Astrocyte (in vitro differentiated cells and primary cell): Measurements from ENCODE around the gene NEBL. TPM values are rescaled to one million over a fixed set of nuclear protein-coding genes. Genes with fewer than 3 reads are reported as not detected.

Experiments used
- DNase-seq: peaks from one replicate; pipeline ENCODE4 v3.0.0-alpha.2; 2010; ENCODE audit warnings: low read depth
- FAIRE-seq: peaks from 2 replicates; lab custom pipeline; 2011; peaks lifted over from hg19 to GRCh38; lab: Jason Lieb, UNC
- H2AFZ ChIP-seq: 2 replicates; pipeline ENCODE4 v1.6.0; 2012; ENCODE audit warnings: low read depth, low read length, inconsistent platforms
- H3K27ac ChIP-seq: 2 replicates; pipeline ENCODE4 v1.5.1; 2011; ENCODE audit warnings: low read depth, low read length, inconsistent platforms
- H3K27me3 ChIP-seq: 2 replicates; pipeline ENCODE4 v1.6.0; 2011; ENCODE audit warnings: low read length, inconsistent platforms; ENCODE audit not compliant: insufficient read depth
- H3K36me3 ChIP-seq: 2 replicates; pipeline ENCODE4 v1.5.1; 2011; ENCODE audit warnings: low read length, inconsistent platforms; ENCODE audit not compliant: insufficient read depth
- H3K4me1 ChIP-seq: 2 replicates; pipeline ENCODE4 v1.5.1; 2011; ENCODE audit warnings: low read length, inconsistent platforms; ENCODE audit not compliant: insufficient read depth
- H3K4me2 ChIP-seq: 2 replicates; pipeline ENCODE4 v1.6.0; 2012; ENCODE audit warnings: low read length, inconsistent platforms
- H3K4me3 ChIP-seq: 2 replicates; pipeline ENCODE4 v1.5.1; 2011; ENCODE audit warnings: low read depth, mild to moderate bottlenecking, low read length, inconsistent platforms; ENCODE audit not compliant: insufficient read depth
- H3K79me2 ChIP-seq: 2 replicates; pipeline ENCODE4 v1.6.0; 2012; ENCODE audit warnings: mild to moderate bottlenecking, low read length, inconsistent platforms; ENCODE audit not compliant: insufficient read depth
- H3K9ac ChIP-seq: 2 replicates; pipeline ENCODE4 v1.6.0; 2012; ENCODE audit warnings: mild to moderate bottlenecking, low read length, inconsistent platforms
- H3K9me3 ChIP-seq: 2 replicates; pipeline ENCODE4 v1.5.1; 2012; ENCODE audit warnings: low read depth, mild to moderate bottlenecking, low read length, inconsistent platforms; ENCODE audit not compliant: insufficient read depth
- H4K20me1 ChIP-seq: 2 replicates; pipeline ENCODE4 v1.6.0; 2012; ENCODE audit warnings: low read length, inconsistent platforms; ENCODE audit not compliant: insufficient read depth
- H3K27ac Mint-ChIP-seq: one replicate; pipeline ENCODE4 v1.8.0; 2021; ENCODE audit warnings: mild to moderate bottlenecking, mixed read lengths; ENCODE audit not compliant: unreplicated experiment
- H3K27me3 Mint-ChIP-seq: one replicate; pipeline ENCODE4 v1.8.0; 2021; ENCODE audit warnings: low read depth, mixed read lengths; ENCODE audit not compliant: unreplicated experiment
- H3K36me3 Mint-ChIP-seq: one replicate; pipeline ENCODE4 v1.8.0; 2021; ENCODE audit warnings: low read depth, mixed read lengths; ENCODE audit not compliant: unreplicated experiment
- H3K4me1 Mint-ChIP-seq: one replicate; pipeline ENCODE4 v1.8.0; 2021; ENCODE audit warnings: low read depth, mixed read lengths; ENCODE audit not compliant: unreplicated experiment
- H3K4me3 Mint-ChIP-seq: one replicate; pipeline ENCODE4 v1.8.0; 2021; ENCODE audit warnings: mild to moderate bottlenecking, moderate library complexity, mixed read lengths; ENCODE audit not compliant: unreplicated experiment
- H3K9me3 Mint-ChIP-seq: one replicate; pipeline ENCODE4 v1.8.0; 2021; ENCODE audit warnings: mild to moderate bottlenecking, mixed read lengths; ENCODE audit not compliant: unreplicated experiment
- EZH2 ChIP-seq: IDR thresholded peaks from 2 replicates; pipeline ENCODE4 v1.6.1; 2012; ENCODE audit warnings: mild to moderate bottlenecking, low read length, inconsistent platforms; ENCODE audit not compliant: insufficient read depth
- total RNA-seq: library from RNA; stranded (reverse); gene quantifications from 2 replicates; pipeline ENCODE4 v1.2.1, GENCODE V29; 2021
- TF ChIP-seq, protein P1 (sequence below): IDR thresholded peaks from 2 replicates; pipeline ENCODE4 v1.5.1; 2011; ENCODE audit warnings: low read depth, mild to moderate bottlenecking, inconsistent platforms, low read length, moderate library complexity; ENCODE audit not compliant: insufficient read depth

NEBL gene
- total RNA-seq, 1 donor from 2014 or later = 6.0 TPM

DNA sequence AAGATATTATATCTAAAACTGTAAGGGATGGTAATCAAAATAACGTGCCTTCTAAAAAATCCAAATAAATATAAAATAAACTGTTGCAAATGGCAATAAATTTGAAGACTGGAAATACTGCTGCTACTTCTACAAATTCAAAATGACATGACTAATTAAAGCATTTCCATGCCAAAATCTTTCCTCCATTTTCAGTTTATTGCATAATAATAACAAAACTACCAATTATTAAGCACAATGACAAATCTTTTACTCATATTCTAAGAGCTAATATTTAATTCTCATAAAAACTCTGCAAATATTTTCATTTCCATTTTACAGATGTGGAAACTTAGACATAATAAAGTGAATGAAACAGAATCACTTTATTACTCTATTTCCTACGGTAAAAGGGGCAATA, 38.8 kb upstream of the NEBL start:
- DNase-seq = no peak
- Histone ChIP-seq H3K36me3 (no peaks in the 10 kb centered on the region), H3K9me3 (no peaks in the 10 kb centered on the region), H3K79me2 (no peaks in the 10 kb centered on the region), H3K9ac (no peak overlapping the region), H3K27me3 (no peaks in the 10 kb centered on the region), H2AFZ (no peak overlapping the region), H3K4me2 (no peak overlapping the region), H3K4me3 (no peak overlapping the region), H3K4me1 (no peaks in the 10 kb centered on the region), H4K20me1 (no peaks in the 10 kb centered on the region), H3K27ac (no peak overlapping the region)
- no peaks in the 10 kb centered on the region for H3K27me3 Mint-ChIP-seq
- H3K9me3 Mint-ChIP-seq = peaks cover 19% of the 10 kb centered on the region
- no peaks in the 10 kb centered on the region for H3K4me1 Mint-ChIP-seq
- no peak overlapping the region for H3K4me3 Mint-ChIP-seq
- peaks cover 4% of the 10 kb centered on the region for H3K36me3 Mint-ChIP-seq
- H3K27ac Mint-ChIP-seq = no peak overlapping the region
- TF ChIP-seq EZH2 = no peak
- TF ChIP-seq, protein P1, sequence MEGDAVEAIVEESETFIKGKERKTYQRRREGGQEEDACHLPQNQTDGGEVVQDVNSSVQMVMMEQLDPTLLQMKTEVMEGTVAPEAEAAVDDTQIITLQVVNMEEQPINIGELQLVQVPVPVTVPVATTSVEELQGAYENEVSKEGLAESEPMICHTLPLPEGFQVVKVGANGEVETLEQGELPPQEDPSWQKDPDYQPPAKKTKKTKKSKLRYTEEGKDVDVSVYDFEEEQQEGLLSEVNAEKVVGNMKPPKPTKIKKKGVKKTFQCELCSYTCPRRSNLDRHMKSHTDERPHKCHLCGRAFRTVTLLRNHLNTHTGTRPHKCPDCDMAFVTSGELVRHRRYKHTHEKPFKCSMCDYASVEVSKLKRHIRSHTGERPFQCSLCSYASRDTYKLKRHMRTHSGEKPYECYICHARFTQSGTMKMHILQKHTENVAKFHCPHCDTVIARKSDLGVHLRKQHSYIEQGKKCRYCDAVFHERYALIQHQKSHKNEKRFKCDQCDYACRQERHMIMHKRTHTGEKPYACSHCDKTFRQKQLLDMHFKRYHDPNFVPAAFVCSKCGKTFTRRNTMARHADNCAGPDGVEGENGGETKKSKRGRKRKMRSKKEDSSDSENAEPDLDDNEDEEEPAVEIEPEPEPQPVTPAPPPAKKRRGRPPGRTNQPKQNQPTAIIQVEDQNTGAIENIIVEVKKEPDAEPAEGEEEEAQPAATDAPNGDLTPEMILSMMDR = no peak
- no peak for FAIRE-seq

DNA sequence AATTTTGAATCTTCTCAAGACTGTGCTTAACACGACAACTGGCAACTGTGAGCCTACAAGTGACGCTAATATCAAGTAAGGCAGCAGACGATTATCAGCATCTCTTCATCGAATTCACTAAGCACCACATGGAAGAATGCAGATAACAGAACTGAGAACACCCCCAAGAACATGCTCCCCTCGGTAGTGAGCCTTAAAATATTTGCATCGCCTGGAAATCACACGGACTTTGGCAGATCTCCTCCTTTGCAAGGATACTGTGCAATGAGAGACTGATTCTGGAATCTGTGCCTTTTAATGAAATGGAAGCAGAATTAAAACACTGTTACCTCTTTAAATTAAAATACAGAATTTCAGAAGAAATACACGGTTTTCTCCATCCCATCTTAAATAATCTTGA, 38.2 kb upstream of the NEBL start:
- no peaks in the 10 kb centered on the region for H3K27me3 ChIP-seq
- no peak for TF ChIP-seq EZH2
- TF ChIP-seq, protein P1 = no peak
- no peaks in the 10 kb centered on the region for H3K27me3 Mint-ChIP-seq
- no peak for FAIRE-seq
- no peak overlapping the region for H3K4me3 Mint-ChIP-seq
- no peaks in the 10 kb centered on the region for H3K4me1 ChIP-seq
- no peak overlapping the region for H3K9ac ChIP-seq
- H3K27ac ChIP-seq = no peak overlapping the region
- peaks cover 4% of the 10 kb centered on the region for H3K36me3 Mint-ChIP-seq
- H2AFZ ChIP-seq = no peak overlapping the region
- no peaks in the 10 kb centered on the region for H4K20me1 ChIP-seq
- no peaks in the 10 kb centered on the region for H3K4me1 Mint-ChIP-seq
- no peaks in the 10 kb centered on the region for H3K9me3 ChIP-seq
- DNase-seq = no peak
- H3K27ac Mint-ChIP-seq = no peak overlapping the region
- no peaks in the 10 kb centered on the region for H3K79me2 ChIP-seq
- no peak overlapping the region for H3K4me3 ChIP-seq
- H3K36me3 ChIP-seq = no peaks in the 10 kb centered on the region
- H3K4me2 ChIP-seq = no peak overlapping the region
- peaks cover 19% of the 10 kb centered on the region for H3K9me3 Mint-ChIP-seq

DNA sequence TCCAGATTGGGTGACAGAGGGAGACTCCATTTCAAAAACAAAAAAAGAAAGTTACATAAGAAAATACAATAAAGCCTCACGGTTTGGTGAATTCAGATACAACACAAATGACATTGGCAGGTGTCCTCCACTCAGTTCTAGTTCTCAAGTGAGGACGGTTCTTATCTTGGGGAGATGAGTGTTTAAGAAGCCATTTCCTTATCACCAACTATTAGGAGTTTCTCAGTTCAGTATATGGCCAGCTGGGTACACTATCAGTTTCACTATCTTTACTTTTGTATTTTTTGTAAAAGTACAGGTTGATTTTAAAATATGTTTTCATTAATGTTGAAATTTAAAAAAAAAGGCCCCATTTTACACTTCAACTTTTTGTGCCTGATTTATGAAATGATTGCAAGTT, 36.6 kb upstream of the NEBL start:
- Histone ChIP-seq H4K20me1 (no peaks in the 10 kb centered on the region), H3K4me3 (no peak overlapping the region), H2AFZ (no peak overlapping the region), H3K79me2 (no peaks in the 10 kb centered on the region), H3K9me3 (no peaks in the 10 kb centered on the region), H3K36me3 (no peaks in the 10 kb centered on the region), H3K27me3 (no peaks in the 10 kb centered on the region), H3K4me1 (no peaks in the 10 kb centered on the region), H3K4me2 (no peak overlapping the region), H3K9ac (no peak overlapping the region), H3K27ac (no peak overlapping the region)
- Mint-ChIP-seq H3K4me1 (no peaks in the 10 kb centered on the region), H3K9me3 (peaks cover 16% of the 10 kb centered on the region), H3K27me3 (no peaks in the 10 kb centered on the region), H3K36me3 (peaks cover 1% of the 10 kb centered on the region), H3K4me3 (no peak overlapping the region), H3K27ac (no peak overlapping the region)
- no peak for DNase-seq
- FAIRE-seq = no peak
- no peak for TF ChIP-seq EZH2
- TF ChIP-seq, protein P1 = no peak
